Adrenal gland (tissue), 12 donors: ENCODE measurements around the gene C12orf56. TPM values are rescaled to one million over a fixed set of nuclear protein-coding genes. Genes with fewer than 3 reads are reported as not detected.
"Not testable (repeated sequence)": the region's sequence is repeated elsewhere in the genome, so short reads cannot be mapped to it uniquely, and the experiment has no call there.

Source experiments
- DNase-seq, 7 donors: peaks; one replicate each; pipeline ENCODE4 v3.0.0-alpha.2; 2019 to 2020
- H3K27ac ChIP-seq, 5 donors: fragments of 200-600 bp; sonication (generic) in 4 of 5; 1 replicate in 3 of 5; 2 replicates in 2 of 5; pipeline versions ENCODE4 v1.5.1 to v1.8.0; 2016 to 2020; ENCODE audit warnings: mild to moderate bottlenecking in 1 of 5
- H3K27me3 ChIP-seq: fragments of 200-600 bp; 2 replicates; pipeline ENCODE4 v1.8.0; 2021
- H3K36me3 ChIP-seq, 2 donors: fragments of 200-600 bp; replicated peaks in 1 of 2; 1 replicate in 1 of 2; 2 replicates in 1 of 2; pipeline versions ENCODE4 v1.5.1 to v1.8.0; 2018 to 2022
- H3K4me1 ChIP-seq, 2 donors: fragments of 200-600 bp; replicated peaks in 1 of 2; 1 replicate in 1 of 2; 2 replicates in 1 of 2; pipeline versions ENCODE4 v1.5.1 to v1.8.0; 2018 to 2021
- H3K4me3 ChIP-seq, 4 donors: fragments of 200-600 bp; sonication (generic) in 3 of 4; one replicate each; pipeline ENCODE4 v1.5.1; 2016 to 2018
- H3K9me3 ChIP-seq, 3 donors: fragments of 200-600 bp; sonication (generic) in 1 of 3; replicated peaks in 1 of 3; 1 replicate in 2 of 3; 2 replicates in 1 of 3; pipeline versions ENCODE4 v1.5.1 to v1.8.0; 2016 to 2021
- POLR2A ChIP-seq, 2 donors: fragments of 450-650 bp; IDR thresholded peaks; one replicate each; pipeline ENCODE4 v1.6.1; 2017; ENCODE audit warnings: antibody characterized with exemption in 2 of 2, mild to moderate bottlenecking in 2 of 2, moderate library complexity in 1 of 2
- WGBS, 4 donors: extraction: QIAGEN DNeasy Blood & Tissue Kit in 2 of 4; methylation state at CpG; one replicate each; pipeline versions ENCODE4 v1.1.5 to v1.1.7; 2013 to 2017; 5-methylcytosine and 5-hydroxymethylcytosine counted together
- intact Hi-C, 2 donors: fragments of 100-400 bp; cut with DNase I; formaldehyde crosslinking; loops; one replicate each; pipeline versions ENCODE4 v1.14.1 to v1.15.0; 2022 to 2023
- polyA plus RNA-seq, 3 donors: library from polyadenylated mRNA; stranded (reverse); fragments of 200-250 nt in 2 of 3; fragments of 350-450 nt in 1 of 3; fragmentation: Illumina TruSeq in 1 of 3; extraction: RNeasy Lipid Tissue Mini Kit (QIAGEN cat#74804) in 1 of 3; gene quantifications; one replicate each; pipeline ENCODE4 v1.2.3, GENCODE V29; 2013 to 2014
- total RNA-seq, 9 donors: library from RNA; depleted of rRNA in 4 of 9; stranded (reverse); fragments of >200 nt in 4 of 9; fragments of 120-200 nt in 1 of 9; fragmentation: NEBNext Ultra II Directional in 1 of 9; extraction: Animal tissue kit (Norgen Biotek cat#: 25700) in 1 of 9; gene quantifications; one replicate each; pipeline versions ENCODE4 v1.1.0 to v1.2.4, GENCODE V29; 2013 to 2023
- TF ChIP-seq, protein P1 (sequence below), 6 experiments: fragments of 450-650 bp in 4 of 6; fragments of 200-600 bp in 2 of 6; sonication (generic) in 1 of 6; IDR thresholded peaks; 1 replicate in 5 of 6; 2 replicates in 1 of 6; pipeline versions ENCODE4 v1.5.1 to v1.8.0; 2016 to 2021; ENCODE audit warnings: antibody characterized with exemption in 6 of 6, mild to moderate bottlenecking in 2 of 6, moderate library complexity in 1 of 6
- donor health status: healthy with polysubstance abuse.
- donor health status: Bipolar disorder and iron deficiency.
- donor health status: DM: yes; HTN: yes; CAD: no.
- donor health status: DM: no; HTN: no; CAD: no.
- donor health status: DM: no; HTN: no; CAD: no.
- donor health status: DM: yes; HTN: yes; CAD: no.

Gene C12orf56
- total and polyA plus RNA-seq, 12 donors, result 0.07 to 0.11 TPM; not detected in 10

DNA sequence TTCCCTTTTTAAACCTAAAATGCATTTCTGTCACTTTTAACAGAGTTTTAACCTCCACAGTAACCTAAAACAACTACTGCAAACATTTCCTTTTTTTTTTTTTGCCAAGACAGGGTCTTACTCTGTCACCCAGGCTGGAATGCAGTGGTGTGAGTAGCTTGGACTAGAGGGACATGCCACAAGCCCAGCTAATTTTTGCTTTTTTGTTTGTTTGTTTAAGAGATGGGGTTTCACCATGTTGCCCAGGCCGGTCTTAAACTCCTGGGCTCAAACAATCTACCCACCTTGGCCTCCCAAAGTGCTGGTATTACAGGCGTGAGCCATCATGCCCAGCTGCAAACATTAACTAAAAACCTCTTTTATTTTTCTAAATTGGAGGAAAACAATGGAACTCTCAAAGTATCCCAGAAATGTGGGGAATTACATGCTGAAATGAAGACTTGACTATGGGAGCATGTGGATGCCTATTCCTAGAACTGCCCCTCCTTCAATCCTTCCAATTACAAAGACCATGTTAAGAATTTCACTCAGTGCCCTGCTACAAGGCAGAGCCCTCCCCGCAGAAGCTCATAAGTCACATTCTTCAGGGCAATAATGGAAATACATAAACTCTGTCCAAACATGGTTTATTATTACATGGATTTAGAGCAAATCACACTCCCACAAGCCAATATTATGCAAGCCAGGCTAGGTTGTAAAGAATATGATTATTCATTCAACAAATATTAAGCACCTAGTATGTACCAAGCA, 66.9 kb downstream of the C12orf56 start:
- H3K27me3 ChIP-seq, result no peaks in the 10 kb centered on the region
- TF ChIP-seq POLR2A (IDR thresholded peaks at IDR 0.05), result no peak
- TF ChIP-seq, protein P1, sequence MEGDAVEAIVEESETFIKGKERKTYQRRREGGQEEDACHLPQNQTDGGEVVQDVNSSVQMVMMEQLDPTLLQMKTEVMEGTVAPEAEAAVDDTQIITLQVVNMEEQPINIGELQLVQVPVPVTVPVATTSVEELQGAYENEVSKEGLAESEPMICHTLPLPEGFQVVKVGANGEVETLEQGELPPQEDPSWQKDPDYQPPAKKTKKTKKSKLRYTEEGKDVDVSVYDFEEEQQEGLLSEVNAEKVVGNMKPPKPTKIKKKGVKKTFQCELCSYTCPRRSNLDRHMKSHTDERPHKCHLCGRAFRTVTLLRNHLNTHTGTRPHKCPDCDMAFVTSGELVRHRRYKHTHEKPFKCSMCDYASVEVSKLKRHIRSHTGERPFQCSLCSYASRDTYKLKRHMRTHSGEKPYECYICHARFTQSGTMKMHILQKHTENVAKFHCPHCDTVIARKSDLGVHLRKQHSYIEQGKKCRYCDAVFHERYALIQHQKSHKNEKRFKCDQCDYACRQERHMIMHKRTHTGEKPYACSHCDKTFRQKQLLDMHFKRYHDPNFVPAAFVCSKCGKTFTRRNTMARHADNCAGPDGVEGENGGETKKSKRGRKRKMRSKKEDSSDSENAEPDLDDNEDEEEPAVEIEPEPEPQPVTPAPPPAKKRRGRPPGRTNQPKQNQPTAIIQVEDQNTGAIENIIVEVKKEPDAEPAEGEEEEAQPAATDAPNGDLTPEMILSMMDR (IDR thresholded peaks at IDR 0.05), result no peak
- H3K4me3 ChIP-seq, result no peak overlapping the region
- H3K36me3 ChIP-seq, result no peaks in the 10 kb centered on the region
- H3K4me1 ChIP-seq, result no peaks in the 10 kb centered on the region
- H3K9me3 ChIP-seq, result no peaks in the 10 kb centered on the region
- WGBS, 4 donors, result 74 to 83% (median 78%) methylated on average over 3 of the region's 3 CpGs
- intact Hi-C loops, result no loop called here
- DNase-seq, result no peak
- H3K27ac ChIP-seq, result no peak overlapping the region

DNA sequence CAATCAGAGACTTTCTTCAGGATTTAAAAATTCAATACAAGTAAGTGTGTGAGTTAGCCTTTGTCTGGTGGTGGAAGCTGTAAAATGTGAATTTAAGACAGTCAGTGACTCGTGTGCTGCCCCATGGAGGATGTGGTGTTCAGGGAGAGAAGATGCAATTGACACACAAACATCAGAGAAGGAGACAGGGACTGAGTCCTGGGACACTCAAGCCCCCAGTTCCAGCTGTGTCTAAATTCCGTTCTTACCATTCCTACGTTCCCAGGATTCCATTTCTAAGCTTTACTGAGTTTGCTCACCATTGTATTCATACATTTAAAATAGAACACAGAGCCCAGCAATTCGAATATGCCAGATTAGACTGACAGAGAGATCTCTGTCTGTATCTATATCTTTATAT, 67.6 kb downstream of the C12orf56 start:
- Histone ChIP-seq H3K36me3 (no peaks in the 10 kb centered on the region), H3K4me1 (no peaks in the 10 kb centered on the region), H3K9me3 (no peaks in the 10 kb centered on the region), H3K4me3 (no peak overlapping the region), H3K27me3 (no peaks in the 10 kb centered on the region), H3K27ac (no peak overlapping the region)
- TF ChIP-seq, protein P1 (IDR thresholded peaks at IDR 0.05), result no peak
- no peak for TF ChIP-seq POLR2A (IDR thresholded peaks at IDR 0.05)
- intact Hi-C loops, result no loop called here
- 63 to 78% (median 74%) methylated on average over 3 to 4 of the region's 4 CpGs for WGBS, 4 donors
- DNase-seq, result no peak

DNA sequence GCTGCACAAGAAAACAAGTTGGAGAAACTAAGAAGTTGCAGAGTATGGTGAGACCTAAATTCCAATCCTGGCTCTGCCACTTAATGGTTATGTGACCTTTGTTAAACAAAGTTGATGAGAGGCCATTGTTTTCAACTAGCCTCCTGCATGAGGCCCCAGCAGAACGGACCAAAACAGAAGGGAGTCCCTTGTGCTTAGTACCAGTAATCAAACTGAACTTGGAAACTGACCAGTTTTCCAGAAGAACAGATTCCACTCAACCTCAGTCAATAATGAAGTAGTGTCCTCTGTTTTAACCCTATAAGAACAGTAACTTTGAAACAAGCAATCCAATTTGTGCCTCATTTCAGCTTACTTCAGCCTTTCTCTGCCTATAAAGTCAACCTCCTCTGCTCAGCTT, 69.9 kb downstream of the C12orf56 start:
- intact Hi-C loops, result no loop called here
- DNase-seq, result no peak
- TF ChIP-seq, protein P1 (IDR thresholded peaks at IDR 0.05), result no peak
- TF ChIP-seq POLR2A (IDR thresholded peaks at IDR 0.05), result no peak
- Histone ChIP-seq H3K36me3 (no peaks in the 10 kb centered on the region), H3K4me1 (no peaks in the 10 kb centered on the region), H3K27ac (no peak overlapping the region), H3K27me3 (no peaks in the 10 kb centered on the region), H3K4me3 (no peak overlapping the region), H3K9me3 (no peaks in the 10 kb centered on the region)
- WGBS, 4 donors, result 67 to 88% (median 73%) methylated on average over 1 of the region's 1 CpG

- H3K27me3 ChIP-seq, H3K36me3 ChIP-seq, H3K4me1 ChIP-seq, H3K4me3 ChIP-seq, DNase-seq, intact Hi-C loops, H3K27ac ChIP-seq, H3K9me3 ChIP-seq: not testable (repeated sequence)
- 84 to 93% (median 89%) methylated on average over 23 of the region's 23 CpGs for WGBS, 4 donors
Observed at GRCh38 chr12:64319540-64320225, 70.9 kb downstream of the C12orf56 start.
